ENCODE data around the gene MICAL2.

Gene MICAL2

DNA sequence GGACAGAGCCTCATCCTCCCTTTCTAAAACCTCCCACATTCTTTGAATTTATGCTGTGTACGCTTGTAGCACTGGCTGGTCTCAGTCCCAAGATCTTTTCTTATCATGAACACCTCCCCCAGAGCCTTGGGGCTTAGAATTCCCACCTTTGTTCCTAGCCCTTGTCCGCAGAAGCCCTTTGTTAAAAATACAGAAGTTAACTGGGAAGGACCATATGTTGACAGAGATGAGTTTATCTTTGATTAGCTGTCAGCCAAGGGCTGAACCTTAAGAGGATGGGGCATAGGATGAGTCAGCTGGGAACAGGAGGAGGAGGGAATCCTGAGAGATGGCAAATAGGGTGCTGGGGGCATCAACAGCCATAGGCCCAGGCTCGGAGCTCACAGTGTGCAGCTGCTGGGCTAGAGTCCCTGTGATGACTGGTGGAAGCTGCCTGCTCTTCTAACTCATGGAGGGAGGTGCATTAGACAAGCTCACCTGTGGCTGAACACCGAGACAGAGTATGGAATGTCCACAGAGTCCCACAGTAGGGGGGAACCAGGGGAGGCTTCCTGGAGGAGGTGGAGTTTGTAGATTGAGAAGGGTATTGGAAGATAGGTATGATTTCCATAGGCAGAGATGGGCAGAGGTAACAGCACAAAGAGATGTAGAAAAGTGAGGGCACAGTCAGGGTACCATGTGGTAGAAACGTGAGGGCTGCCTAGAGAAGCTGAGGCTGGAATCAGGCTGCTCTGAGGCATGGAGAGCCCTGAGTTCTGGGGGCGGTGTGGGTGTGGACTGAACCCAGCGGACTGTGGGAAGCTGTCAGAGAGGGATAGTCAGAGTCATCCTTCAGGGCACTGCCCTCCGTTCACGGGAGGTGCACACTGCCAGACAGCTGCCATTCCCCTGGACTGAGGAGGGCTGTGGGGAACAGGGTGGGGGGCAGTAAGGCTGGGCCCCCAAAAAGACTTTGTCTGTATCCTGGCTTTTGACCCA lies 9.9 kb downstream of the MICAL2 start:
- no peak for DNase-seq

DNA sequence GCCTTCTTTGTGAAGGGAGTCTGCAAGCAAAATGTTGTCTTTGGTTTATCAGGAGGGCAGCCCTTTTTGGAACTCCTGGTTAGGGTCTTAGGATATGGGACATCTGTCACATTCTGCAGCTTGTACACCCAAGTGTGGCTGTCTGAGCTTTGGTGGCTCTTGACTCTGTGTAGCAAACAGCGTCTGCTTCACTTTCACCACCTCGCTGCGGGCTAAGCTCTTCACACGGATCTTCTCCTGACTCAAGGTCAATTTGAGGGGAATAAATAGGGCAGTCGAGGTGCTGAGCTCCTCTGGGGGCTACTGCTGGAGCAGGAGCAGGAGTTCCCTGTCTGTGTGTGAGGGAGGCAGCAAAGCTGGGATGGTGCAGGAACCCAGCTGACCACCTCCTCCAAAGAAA lies 10.6 kb downstream of the MICAL2 start:
- DNase-seq: no peak

DNA sequence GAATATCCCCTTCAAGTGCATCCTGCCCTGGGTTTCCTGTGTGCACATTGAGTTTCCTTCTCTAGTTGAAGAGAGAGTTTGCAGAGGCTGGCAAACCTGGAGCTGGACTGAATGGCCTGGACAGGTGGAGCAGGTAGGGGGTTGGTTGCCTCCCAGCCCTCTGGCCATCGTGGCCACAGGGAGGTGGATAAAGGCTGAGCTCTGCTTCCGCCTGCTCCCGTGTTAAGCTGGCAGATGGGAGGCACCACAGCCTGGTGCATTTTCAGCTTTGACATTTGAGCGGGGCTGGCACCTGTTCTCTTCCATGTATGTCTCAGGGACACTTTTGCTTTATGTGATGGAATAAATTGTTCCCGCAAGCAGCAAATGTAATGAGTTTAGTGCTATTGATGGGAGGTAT lies 11.1 kb downstream of the MICAL2 start:
- DNase-seq: peak; percentile 86

DNA sequence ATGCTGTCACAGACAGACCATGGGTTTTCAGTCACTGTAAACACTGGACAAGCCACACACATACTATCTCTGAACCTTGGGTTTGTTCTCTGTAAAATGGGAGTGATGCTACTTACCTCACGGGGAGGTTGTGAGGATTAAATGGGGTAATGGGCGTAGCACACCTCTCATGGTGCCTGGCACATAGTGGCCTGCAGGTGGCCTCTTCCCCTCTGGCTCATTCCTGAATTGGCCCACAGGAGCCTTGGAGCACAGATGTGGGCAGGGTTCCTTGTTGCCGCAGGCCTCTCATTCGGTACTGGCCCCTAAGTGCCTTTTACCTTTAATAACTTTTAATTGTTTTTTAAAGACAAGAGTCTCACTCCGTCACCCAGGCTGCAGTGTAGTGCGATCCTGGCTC lies 11.7 kb downstream of the MICAL2 start:
- no peak for DNase-seq

DNA sequence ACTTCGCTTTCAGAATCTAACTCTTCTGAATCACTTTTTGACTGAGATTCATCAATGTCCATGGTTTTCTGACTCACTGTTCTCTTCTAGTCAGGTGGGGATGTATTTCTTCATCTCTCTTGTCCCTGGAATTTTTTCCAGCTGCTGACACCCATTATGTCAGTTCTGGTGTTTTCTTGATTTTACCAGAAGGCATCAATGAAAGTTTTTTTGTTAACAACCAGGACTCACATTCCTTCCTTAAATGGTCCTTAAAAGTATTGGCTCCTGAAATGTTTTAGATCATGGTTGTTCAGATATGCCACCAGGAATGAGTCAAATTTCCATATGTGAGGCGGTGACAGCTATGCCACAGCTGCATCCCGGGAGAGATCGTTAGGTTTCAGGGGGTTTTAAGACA lies 12.9 kb downstream of the MICAL2 start:
- no peak for DNase-seq

DNA sequence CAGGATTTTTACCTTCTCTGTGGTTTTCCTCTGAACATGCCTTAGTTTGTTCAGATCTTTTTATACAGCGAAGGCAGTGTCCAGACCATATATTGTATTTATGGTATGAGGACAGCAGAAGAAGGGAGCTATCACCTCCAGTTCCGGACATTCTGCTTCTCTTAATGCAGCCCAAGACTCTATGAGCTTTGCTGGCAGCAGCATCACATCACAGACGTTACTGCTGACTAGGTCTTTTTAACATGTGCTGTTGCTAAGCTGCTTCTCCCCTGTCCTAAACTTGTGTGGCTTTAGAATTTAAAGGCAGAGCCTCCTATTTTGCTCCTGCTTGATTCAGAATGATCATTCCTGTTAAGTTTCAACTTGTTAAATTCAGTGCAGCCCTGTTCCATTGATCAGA lies 13.4 kb downstream of the MICAL2 start:
- DNase-seq: no peak

DNA sequence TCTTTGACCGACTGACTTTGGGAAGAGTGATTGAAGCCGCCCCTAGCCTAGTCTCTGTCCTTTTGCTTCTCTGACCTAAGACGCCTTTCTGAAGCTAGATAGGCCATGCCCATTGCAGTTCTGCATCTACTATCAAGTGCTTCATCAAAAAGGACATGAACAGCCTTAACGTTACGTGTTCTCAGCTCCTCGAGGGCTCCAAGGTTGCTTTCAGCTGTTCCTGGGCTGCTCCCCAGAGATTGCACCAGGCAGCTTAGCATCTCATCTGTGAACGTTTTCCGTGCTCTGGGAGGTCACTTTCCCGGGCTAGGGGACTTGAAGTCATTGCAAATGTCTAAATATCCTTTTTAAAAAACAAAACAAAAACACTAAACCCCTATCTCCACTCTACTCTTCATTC lies 13.9 kb downstream of the MICAL2 start:
- no peak for DNase-seq

DNA sequence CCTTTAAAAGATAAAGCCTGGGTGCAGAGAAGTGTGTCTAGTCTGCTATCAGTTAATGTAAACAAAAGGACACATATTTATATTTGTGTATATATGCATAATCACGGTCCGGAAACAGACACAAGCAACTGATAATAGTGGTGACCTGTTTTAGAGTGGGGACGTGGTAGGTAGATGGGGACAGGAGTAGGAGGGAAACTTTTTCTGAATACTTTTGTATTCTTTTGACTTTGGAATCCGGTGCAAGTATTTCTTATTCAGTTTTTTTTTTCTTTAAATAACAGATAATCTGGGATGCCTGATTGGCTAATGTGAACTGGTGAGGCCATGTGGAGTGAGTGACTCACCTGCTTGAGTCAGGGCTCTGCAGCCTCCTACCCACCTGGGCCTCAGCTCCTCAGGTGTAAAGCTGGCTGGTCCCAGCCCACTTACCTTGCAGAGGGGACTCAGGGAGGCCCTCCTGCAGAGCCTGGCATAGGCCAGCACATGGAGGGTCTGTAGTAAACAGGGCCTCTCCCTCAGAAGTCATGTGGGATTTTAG lies 15.3 kb downstream of the MICAL2 start:
- no peak for DNase-seq

DNA sequence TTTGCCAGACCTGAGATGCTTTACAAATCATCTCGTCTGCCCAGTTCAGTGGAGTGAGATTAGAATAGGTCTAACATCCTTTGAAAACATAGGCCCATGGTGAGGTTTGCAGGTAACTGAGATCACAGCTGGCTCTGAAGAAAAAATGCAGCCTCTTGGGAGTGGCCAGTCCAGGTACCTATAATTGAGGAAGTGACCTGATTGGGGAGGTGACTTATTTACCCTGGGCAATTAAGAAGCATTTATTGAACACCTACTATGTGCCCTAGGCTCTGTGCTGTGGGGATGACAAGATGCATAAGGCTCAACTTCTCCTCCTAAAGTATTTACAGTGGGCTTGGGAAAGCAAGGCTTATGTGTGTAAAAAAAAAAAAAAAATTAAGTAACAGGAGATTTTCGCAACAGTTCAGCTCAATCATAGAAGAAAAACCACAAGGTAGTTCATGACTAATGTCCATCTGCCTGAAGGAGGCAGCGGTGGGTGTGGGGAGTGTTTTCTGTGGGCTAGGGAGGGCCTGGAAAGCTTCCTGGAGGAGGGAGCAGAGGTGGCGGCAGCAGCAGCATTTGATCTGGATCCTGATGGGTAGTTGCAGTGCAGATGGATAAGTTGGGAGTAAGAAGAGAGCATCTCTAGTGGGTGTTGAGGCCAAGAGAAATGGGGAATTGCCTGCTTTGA lies 16.1 kb downstream of the MICAL2 start:
- no peak for DNase-seq

DNA sequence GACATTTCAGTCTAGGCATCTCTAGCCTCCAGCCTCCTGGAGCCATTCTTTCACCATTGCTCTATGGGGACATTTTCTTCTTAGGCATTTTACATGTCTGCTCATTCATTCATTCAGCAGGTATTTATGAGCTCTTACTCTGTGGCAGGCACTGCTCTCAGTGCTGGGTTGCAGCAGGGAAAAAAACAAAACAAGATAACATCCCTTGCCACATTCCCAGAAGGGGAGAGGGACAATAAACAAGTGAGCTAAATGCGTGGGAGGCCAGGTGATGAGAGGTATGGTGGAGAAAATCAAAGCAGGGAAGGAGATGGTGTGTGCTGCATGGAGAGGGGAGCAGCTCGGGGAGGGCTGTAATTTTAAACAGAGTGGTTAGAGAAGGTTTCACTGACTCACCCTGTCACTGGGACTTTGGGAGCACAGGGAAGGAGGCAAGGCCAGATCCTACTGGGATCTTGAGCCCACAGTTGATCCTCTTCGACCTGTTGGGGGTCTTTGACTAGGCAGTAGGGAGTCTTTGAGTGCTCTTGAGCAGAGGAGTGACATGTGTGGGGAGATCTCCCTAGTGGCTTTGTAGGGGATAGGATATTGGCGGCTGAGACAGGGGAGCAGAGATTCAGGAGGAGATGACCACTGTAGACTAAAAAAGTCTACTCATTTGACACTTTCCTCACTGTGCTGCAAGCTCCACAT lies 17.0 kb downstream of the MICAL2 start:
- DNase-seq: no peak

DNA sequence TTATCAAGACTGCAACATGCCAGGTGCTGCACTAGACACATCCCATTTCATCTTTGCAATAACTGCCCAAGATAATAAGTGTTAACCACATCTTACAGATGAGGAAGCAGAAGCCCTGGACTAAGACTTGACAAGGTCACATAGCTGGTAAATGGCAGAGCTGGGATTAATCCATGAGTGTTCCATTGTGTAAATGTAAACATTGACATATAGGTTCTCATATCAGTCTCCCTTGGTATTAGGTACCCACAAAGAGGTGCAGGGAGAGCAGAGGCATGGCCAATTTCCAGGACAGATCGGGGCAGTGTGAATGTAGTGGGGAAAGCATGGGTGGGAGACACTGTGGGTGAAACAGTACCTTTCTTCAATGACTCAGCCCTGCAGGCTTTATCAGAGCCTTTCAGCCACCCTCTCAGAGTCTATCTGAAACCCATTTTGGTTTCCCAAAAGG lies 17.9 kb downstream of the MICAL2 start:
- DNase-seq: no peak

DNA sequence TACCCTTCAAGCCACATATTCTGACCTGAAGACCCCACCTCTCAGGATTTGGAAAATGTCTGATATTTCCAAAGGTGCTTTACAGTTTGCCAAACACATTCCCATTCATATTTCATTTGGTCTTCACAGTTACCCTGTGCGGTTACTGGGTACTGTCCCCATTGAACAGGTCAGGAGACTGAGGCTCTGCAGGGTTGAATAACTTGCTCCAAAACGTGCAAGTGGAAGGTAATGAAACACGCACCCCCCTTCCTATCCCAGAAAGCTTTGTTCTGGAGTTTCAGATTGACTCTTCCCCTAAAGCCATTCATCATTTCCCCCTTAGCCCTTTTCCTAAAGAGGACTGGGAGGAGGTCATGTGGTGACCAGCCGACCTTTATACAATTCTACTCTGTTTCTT lies 18.8 kb downstream of the MICAL2 start:
- DNase-seq: no peak

DNA sequence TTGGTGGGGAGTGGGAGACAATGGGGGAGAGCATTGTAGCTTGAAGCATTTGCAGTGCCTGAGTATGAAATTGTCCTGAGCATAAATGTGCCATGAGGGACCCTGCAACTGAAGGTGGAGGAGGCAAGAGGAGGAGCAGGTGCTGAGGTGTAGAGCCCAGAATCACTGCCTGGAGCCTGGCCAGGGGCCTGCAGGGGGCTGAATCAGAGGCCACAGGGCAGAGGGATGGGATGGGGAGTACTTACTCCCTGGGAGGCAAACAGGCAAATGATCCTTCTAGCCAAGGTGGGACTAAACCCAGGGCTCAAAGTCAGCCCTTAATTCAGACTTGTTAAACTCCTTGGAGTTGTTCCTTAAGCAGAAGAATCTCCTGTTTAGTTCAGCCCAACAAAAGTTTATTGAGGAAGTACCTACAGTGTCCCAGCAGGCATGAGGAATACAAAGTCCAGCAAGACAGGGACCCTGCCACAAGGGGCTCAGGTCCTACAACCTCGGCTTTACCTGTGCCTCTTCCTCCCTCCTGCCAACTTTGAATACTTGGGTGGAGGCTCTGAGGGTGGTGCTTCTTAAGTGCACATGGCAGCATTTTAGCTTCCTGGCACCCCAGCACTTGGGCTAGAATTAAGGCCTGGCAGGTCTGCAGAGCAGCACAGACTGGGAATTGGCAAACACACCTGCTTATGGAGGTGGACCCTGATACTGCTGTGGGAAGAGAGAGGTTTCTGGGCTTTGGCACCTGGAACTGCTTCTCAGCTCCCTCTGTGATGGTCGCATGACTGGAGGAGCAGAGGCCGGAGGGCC lies 20.0 kb downstream of the MICAL2 start:
- no peak for DNase-seq

DNA sequence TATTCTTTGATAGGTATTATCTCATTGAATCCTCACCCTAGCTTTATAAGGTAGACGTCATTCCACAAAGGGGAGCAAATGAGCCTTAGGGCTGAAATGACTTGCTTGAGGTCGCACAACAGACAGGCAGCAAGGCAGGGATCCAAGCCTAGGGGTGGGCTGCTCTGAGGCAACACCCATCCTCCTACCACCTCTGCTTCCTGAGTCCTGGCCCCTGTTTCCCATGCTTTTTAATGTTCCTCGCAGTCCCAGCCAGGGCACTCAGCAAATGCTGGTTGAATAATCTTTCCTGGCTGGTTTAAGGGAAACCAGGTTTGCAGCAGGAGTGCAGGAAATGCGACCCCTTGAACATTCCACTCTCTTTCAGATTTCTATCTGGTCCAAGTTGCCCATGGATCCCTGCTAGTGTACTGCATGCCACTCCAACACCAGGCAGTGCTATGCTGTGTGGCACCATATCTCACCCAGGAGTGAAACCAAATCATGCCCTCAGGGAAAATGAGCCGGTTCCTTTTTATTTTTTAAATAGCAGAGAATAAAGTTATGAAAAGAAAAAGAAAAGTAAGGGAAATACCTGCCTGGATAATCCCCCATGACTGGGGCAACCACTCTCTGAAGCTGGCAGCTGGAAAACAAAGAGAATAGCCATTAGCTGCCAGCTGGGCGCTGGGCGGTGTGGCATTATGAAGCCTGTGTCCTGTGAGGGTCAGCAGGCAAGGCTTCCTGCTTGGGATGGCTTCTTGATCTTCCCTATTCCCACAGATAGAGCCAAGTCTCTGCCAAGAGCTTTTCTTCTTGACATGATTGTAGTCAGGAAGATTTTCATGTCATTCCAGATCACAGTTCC lies 21.8 kb downstream of the MICAL2 start:
- DNase-seq: no peak

DNA sequence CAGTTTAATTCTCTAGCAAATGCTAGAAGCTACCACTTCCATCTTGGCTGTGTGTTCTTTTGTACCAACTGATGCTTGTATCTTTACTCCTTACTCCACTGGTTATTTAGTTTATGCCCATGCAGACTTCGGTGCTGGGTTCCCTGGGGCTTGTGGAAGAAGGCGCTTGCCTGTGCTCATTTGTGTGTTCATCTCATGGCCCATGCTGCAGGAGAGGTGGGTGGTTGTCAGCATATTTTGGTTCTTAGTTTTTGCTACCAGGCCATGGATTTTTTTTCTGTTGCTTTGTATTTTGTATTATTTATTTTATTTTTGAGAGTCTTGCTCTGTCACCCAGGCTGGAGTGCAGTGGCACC lies 22.4 kb downstream of the MICAL2 start:
- DNase-seq: no peak

DNA sequence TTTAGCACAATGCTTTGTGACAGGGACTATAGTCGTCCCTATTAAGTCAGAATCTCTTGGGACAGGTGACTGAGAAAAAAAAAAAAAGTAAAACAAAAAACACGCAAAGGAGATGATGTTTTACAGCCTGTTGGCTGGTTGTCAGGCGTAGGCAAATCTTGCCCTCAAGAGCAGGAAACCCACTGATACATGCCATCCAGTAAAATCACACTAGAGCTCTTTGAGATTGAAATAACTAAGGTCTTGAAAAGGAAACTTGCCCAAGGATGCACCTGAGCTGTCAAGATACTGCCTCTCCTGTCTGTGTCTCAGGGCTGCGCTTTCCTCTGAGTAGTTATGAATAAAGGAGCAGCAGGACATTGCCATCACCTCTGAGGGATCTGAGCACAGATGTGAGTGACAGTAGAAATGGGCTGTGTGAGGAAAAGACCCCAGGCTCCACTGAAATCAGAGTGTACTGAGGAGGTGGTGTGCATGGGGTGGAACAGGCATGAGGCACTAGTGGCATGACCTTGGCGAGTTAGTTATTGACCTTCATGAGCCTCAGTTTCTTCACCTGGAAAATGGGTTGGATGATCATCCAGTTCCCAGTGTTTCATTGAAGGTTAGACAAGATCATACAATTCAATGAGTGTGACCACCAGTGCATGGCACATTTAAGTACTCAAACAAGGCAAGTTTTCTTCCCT lies 23.3 kb downstream of the MICAL2 start:
- DNase-seq: no peak

DNA sequence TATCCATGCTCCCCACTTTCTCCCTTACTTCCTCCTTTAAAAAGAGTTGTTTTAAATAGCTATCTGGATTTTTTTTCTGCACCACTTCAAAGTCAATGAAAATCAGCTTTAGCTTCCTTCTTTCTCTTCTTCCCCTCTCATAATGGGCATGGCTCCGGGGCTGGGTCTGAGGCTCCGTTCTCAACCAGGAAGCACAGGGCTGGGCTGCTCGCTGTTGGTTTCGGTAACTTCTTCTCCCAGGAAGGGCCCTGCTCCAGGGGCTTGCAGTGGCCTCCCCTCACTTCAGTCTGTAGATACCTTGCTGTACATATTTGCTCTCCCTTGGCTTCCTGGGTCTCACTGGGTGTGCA lies 23.8 kb downstream of the MICAL2 start:
- no peak for DNase-seq

DNA sequence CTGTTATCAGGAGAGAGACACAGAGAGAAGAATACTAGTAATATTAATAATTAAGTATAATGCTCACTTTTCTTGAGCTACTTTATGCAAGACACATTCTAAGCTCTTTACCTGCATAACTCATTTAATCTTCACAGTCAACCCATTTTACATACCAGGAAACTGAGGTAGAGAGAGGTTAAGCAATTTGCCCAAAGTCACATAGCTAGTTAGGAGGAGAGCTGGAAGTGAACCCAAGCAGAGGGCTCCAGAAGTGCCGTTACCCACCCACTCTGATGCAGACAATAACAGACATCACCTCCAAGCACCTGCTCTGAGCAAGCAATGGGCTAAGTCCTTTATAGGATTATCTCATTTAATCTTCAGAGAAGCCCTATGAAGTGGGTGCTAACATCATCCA lies 24.8 kb downstream of the MICAL2 start:
- no peak for DNase-seq

DNA sequence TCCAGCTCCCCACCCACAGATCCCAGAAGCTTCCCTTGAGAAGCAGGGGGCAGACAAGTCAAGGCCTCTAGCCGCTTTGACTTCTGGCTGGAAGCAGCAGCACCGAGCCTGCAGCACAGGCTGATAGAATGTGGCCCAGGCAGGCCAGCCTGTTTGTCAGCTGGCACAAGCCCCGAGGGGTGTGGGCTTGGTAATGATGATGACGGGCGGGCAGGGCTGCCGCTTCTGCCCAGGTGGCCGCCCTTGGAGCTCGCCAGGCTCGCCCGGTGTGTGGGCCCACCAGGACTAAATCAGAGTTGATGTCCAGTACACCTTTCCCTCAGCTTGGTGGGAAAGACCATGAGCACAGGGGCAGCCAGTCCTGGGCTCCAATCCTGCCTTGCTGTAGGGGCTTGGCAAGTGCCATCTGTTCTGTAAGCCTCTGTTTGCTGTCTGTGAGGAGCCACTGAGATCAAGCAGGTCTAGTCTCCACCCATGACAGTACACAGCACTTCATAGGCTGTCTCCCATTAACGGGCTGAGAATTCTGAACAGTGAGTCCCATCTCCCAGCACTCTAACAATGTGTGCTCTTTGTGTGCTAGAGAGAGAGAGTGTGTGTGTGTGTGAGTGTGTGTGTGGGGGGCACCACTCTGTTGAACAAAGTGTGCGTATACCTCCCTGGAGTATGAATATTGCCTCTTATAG lies 26.8 kb downstream of the MICAL2 start:
- no peak for DNase-seq

DNA sequence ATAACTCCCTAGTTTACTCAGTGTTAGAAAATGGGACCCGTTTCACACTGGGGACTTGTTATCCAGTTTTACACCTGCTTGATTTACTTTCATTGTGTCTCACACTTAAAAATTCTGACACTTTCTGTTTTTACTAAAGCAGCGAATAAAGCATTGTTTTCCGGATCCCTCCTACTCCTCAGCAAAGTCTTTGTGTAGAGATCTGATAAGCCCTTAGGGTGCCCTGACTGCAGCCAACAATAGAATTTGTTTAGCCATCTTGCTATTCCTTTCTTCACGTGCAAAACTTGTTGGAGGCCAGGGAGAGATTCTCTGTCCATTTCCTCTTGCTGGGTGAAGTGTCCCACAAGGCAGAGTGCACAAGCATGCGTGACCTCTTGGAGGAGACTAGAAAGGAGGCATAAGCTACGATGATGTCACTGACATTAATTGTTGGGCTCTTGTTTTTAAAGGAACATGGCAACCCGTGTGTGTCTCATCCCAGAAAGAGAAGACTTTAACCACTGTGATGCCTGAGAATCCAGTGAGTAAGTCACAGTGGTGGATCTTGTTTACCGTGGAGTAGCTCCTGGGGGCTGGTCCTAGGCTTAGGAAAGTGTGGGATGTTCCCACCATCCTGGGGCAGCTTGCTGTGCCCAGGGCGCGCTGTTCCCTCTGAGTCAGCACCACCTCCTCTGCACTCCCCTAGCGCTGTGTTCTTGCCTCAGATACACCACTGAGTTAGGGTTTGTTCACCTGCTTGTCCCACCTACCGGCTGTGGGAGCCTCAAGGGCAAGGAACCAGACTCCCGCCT lies 27.7 kb downstream of the MICAL2 start:
- no peak for DNase-seq

Data from NCI-H2107 (cell line).